Common myeloid progenitor, CD34-positive (primary cell): ENCODE results near the gene PPP4R1.

Source experiments
- CTCF ChIA-PET: fragments of 350-600 bp; sonication (Branson Sonifier 250); formaldehyde crosslinking; loops from one replicate; lab custom pipeline; 2021; ENCODE audit warnings: antibody characterized with exemption; lab: Charles Lee
- POLR2A ChIA-PET: fragments of 350-600 bp; sonication (Branson Sonifier 250); formaldehyde crosslinking; loops from one replicate; lab custom pipeline; 2021; ENCODE audit warnings: antibody characterized with exemption; lab: Charles Lee
- DNase-seq, 3 donors: peaks; one replicate each; pipeline versions ENCODE4 v3.0.0 to v3.0.0-alpha.2; 2013
- H3K27ac ChIP-seq, 2 experiments: 1 replicate in 1 of 2; 2 replicates in 1 of 2; pipeline ENCODE4 v1.7.0; 2013; ENCODE audit warnings: inconsistent platforms in 2 of 2, low read length in 2 of 2, mild to moderate bottlenecking in 2 of 2, low read depth in 1 of 2, moderate library complexity in 1 of 2; ENCODE audit not compliant: severe bottlenecking in 2 of 2, insufficient read depth in 1 of 2, poor library complexity in 1 of 2
- H3K27me3 ChIP-seq, 5 experiments: replicated peaks in 2 of 5; 1 replicate in 3 of 5; 2 replicates in 2 of 5; pipeline versions ENCODE4 v1.6.1 to v1.7.0; 2013; ENCODE audit warnings: low read length in 4 of 5, mild to moderate bottlenecking in 2 of 5, moderate library complexity in 2 of 5, inconsistent platforms in 1 of 5; ENCODE audit not compliant: insufficient read depth in 5 of 5, control insufficient read depth in 4 of 5
- H3K36me3 ChIP-seq, 4 experiments: 1 replicate in 2 of 4; 2 replicates in 2 of 4; pipeline versions ENCODE4 v1.6.1 to v1.7.0; 2013; ENCODE audit warnings: low read length in 3 of 4, control low read depth in 1 of 4, mild to moderate bottlenecking in 1 of 4; ENCODE audit not compliant: control insufficient read depth in 4 of 4, insufficient read depth in 4 of 4
- H3K4me1 ChIP-seq, 4 experiments: 1 replicate in 3 of 4; 2 replicates in 1 of 4; pipeline versions ENCODE4 v1.6.1 to v1.7.1; 2013; ENCODE audit warnings: low read length in 3 of 4, mild to moderate bottlenecking in 3 of 4, control low read depth in 1 of 4, inconsistent platforms in 1 of 4, moderate library complexity in 1 of 4; ENCODE audit not compliant: control insufficient read depth in 4 of 4, insufficient read depth in 4 of 4; ENCODE audit errors: control extremely low read depth in 1 of 4
- H3K4me3 ChIP-seq, 7 experiments: 1 replicate in 4 of 7; 2 replicates in 3 of 7; pipeline versions ENCODE4 v1.5.1 to v1.7.0; 2013; ENCODE audit warnings: mild to moderate bottlenecking in 7 of 7, low read length in 6 of 7, moderate library complexity in 6 of 7, inconsistent platforms in 2 of 7, low read depth in 2 of 7, control low read depth in 1 of 7; ENCODE audit not compliant: insufficient read depth in 4 of 7, control insufficient read depth in 1 of 7; ENCODE audit errors: extremely low read depth in 1 of 7
- H3K9me3 ChIP-seq, 5 experiments: 1 replicate in 4 of 5; 2 replicates in 1 of 5; pipeline versions ENCODE4 v1.6.1 to v1.7.1; 2013; ENCODE audit warnings: low read length in 4 of 5, mild to moderate bottlenecking in 2 of 5, inconsistent platforms in 1 of 5, low read depth in 1 of 5, moderate library complexity in 1 of 5; ENCODE audit not compliant: control insufficient read depth in 4 of 5, insufficient read depth in 2 of 5; ENCODE audit errors: control extremely low read depth in 1 of 5
- WGBS: methylation state at CpG from one replicate; pipeline ENCODE4 v1.1.5; 2013; ENCODE audit not compliant: insufficient coverage; 5-methylcytosine and 5-hydroxymethylcytosine counted together

Gene PPP4R1

DNA sequence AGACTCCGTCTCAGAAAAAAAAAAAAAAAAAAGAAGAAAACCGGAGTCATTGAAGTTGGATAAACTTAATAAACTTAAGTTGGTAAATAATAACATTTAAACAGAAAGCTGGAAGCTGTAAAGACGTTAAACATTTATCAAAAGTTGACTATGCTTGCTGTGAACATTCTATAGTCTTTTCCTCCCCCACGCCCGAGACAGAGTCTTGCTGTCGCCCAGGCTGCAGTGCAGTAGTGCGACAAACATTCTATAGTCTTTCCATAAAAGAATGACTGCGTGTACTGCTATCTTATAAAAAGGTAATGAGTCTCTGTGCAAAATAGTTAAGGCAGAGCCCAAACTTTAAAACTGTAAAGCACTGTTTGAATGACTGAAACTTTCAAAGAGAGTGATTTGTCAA, 45.2 kb downstream of the PPP4R1 start:
- 94% methylated on average over 5 of the region's 8 CpGs for WGBS
- H3K4me3 ChIP-seq: no peak overlapping the region
- H3K9me3 ChIP-seq: no peaks in the 10 kb centered on the region
- no peak for DNase-seq
- CTCF ChIA-PET: interaction anchor here (1.1 kb wide), 1 partner anchor 168 kb away, joined by 3 read pairs; no protein-coding TSS in a partner anchor
- H3K27me3 ChIP-seq: no peaks in the 10 kb centered on the region
- no peak overlapping the region for H3K27ac ChIP-seq
- H3K36me3 ChIP-seq: peaks cover 15 to 58% (median 28%) of the 10 kb centered on the region in 4 experiments
- POLR2A ChIA-PET: no interaction called here
- no peaks in the 10 kb centered on the region for H3K4me1 ChIP-seq

DNA sequence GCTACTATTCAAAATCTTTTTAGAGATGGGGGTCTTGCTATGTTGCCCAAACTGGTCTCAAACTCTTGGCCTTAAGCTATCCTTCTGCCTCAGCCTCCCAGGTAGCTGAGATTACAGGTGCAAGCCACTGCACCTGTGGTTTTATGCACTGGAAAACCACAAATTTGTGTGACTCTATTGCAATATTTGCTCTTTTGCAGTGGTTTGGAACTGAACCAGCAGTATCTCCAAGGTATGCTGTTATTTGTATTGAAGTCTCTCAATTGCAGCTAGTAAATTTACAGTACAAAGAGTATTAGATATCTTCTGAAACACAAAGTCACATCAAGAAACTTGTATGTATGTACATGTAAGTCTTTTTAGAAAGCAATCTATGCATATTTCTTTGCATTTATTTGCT, 46.2 kb downstream of the PPP4R1 start:
- Histone ChIP-seq H3K27me3 (no peaks in the 10 kb centered on the region), H3K36me3 (peaks cover 18 to 64% (median 30%) of the 10 kb centered on the region in 4 experiments), H3K4me1 (no peaks in the 10 kb centered on the region), H3K27ac (no peak overlapping the region), H3K9me3 (no peaks in the 10 kb centered on the region), H3K4me3 (no peak overlapping the region)
- ChIA-PET POLR2A (no interaction called here), CTCF (interaction anchor here (1.1 to 1.2 kb wide), 2 partner anchors 30 to 93 kb away, joined by 3 read pairs; no protein-coding TSS in a partner anchor)
- DNase-seq: no peak

GRCh38 chr18:9565407-9565806, 49.0 kb downstream of the PPP4R1 start:
- WGBS: 100% methylated on average over 2 of the region's 2 CpGs
- H3K36me3 ChIP-seq: peaks cover 20 to 77% (median 37%) of the 10 kb centered on the region in 4 experiments
- no peaks in the 10 kb centered on the region for H3K9me3 ChIP-seq
- ChIA-PET CTCF (interaction anchor here (0.6 to 1.9 kb wide), 4 partner anchors 8 to 72 kb away, joined by 3 to 7 read pairs (median 4); no protein-coding TSS in a partner anchor), POLR2A (no interaction called here)
- no peaks in the 10 kb centered on the region for H3K27me3 ChIP-seq
- no peak overlapping the region for H3K27ac ChIP-seq
- DNase-seq: no peak
- H3K4me1 ChIP-seq: no peaks in the 10 kb centered on the region
- H3K4me3 ChIP-seq: no peak overlapping the region

- peaks cover 19 to 80% (median 34%) of the 10 kb centered on the region in 4 experiments for H3K36me3 ChIP-seq
These were observed 51.0 kb downstream of the PPP4R1 start for GRCh38 chr18:9563331-9563730.

GRCh38 chr18:9562584-9562983, 51.8 kb downstream of the PPP4R1 start:
- peaks cover 17 to 82% (median 33%) of the 10 kb centered on the region in 4 experiments for H3K36me3 ChIP-seq
- POLR2A ChIA-PET: no interaction called here
- no peak overlapping the region for H3K27ac ChIP-seq
- H3K27me3 ChIP-seq: no peaks in the 10 kb centered on the region
- DNase-seq: no peak
- H3K4me3 ChIP-seq: no peak overlapping the region
- H3K4me1 ChIP-seq: no peaks in the 10 kb centered on the region
- WGBS: 100% methylated on average over 2 of the region's 4 CpGs
- CTCF ChIA-PET: interaction anchor here (0.8 to 2.5 kb wide), 5 partner anchors 8 to 14 kb away, joined by 3 to 9 read pairs (median 4); no protein-coding TSS in a partner anchor
- no peaks in the 10 kb centered on the region for H3K9me3 ChIP-seq

More at GRCh38 chr18:9563331-9563730, 51.0 kb downstream of the PPP4R1 start:
- Histone ChIP-seq H3K27me3 (no peaks in the 10 kb centered on the region), H3K27ac (no peak overlapping the region), H3K4me3 (no peak overlapping the region), H3K9me3 (no peaks in the 10 kb centered on the region), H3K4me1 (no peaks in the 10 kb centered on the region)
- no peak for DNase-seq
- WGBS: 94% methylated on average over 2 of the region's 4 CpGs
- ChIA-PET CTCF (interaction anchor here (0.7 to 2.5 kb wide), 4 partner anchors 9 to 31 kb away, joined by 3 to 9 read pairs (median 6); no protein-coding TSS in a partner anchor), POLR2A (no interaction called here)

- Histone ChIP-seq H3K4me3 (no peak overlapping the region), H3K36me3 (peaks cover 11 to 82% (median 39%) of the 10 kb centered on the region in 4 experiments), H3K27ac (no peak overlapping the region), H3K4me1 (no peaks in the 10 kb centered on the region), H3K27me3 (no peaks in the 10 kb centered on the region), H3K9me3 (no peaks in the 10 kb centered on the region)
- peak in 2 of 3 donors; percentile 2 to 3 for DNase-seq
- WGBS: 100% methylated on average over 1 of the region's 2 CpGs
- CTCF ChIA-PET: interaction anchor here (0.8 to 2.5 kb wide), 4 partner anchors 9 to 15 kb away, joined by 3 to 9 read pairs (median 5); no protein-coding TSS in a partner anchor
- POLR2A ChIA-PET: no interaction called here
These were observed 52.6 kb downstream of the PPP4R1 start for GRCh38 chr18:9561759-9562158.

- Histone ChIP-seq H3K27ac (no peak overlapping the region), H3K4me1 (no peaks in the 10 kb centered on the region), H3K9me3 (no peaks in the 10 kb centered on the region), H3K27me3 (no peaks in the 10 kb centered on the region), H3K4me3 (no peak overlapping the region), H3K36me3 (peaks cover 14 to 87% (median 46%) of the 10 kb centered on the region in 4 experiments)
- 94% methylated on average over 5 of the region's 6 CpGs for WGBS
- ChIA-PET POLR2A (no interaction called here), CTCF (no interaction called here)
- DNase-seq: no peak
These were observed 55.1 kb downstream of the PPP4R1 start for GRCh38 chr18:9559253-9559652.
